Keratinocyte (primary cell): ENCODE measurements around the gene TTPAL.

Experiments used
- EZH2 ChIP-seq: IDR thresholded peaks from one replicate; pipeline ENCODE4 v1.6.1; 2012; ENCODE audit warnings: inconsistent platforms, mild to moderate bottlenecking, low read length, moderate library complexity
- TF ChIP-seq, protein P1 (sequence below), 3 experiments: IDR thresholded peaks in 1 of 3; conservative IDR thresholded peaks in 1 of 3; optimal IDR thresholded peaks in 1 of 3; 2 replicates in 2 of 3; 3 replicates in 1 of 3; pipeline versions ENCODE3 to v1.5.1; 2011; ENCODE audit warnings: low read length in 3 of 3, mild to moderate bottlenecking in 3 of 3, moderate library complexity in 2 of 3, control low read depth in 1 of 3, inconsistent platforms in 1 of 3; ENCODE audit not compliant: insufficient read depth in 2 of 3; ENCODE audit errors: extremely low read depth in 1 of 3

DNA sequence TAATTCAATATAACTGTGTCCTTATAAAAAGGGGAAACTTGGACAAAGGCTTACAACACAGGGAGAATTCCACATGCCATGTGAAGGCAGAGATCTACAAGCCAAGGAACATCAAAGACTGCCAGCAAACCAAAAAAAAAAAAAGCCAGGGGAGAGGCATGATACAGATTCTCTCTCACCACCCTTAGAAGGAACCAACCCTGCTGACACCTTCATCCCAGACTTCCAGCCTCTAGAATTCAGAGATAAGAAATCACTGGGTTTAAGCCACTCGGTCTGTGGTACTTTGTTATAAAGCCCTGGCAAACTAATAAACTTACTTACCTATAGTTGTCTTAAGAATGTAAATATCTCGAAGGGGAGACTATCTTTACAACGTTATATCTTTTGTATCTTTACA is 41.8 kb downstream of the TTPAL start:
- TF ChIP-seq, protein P1, sequence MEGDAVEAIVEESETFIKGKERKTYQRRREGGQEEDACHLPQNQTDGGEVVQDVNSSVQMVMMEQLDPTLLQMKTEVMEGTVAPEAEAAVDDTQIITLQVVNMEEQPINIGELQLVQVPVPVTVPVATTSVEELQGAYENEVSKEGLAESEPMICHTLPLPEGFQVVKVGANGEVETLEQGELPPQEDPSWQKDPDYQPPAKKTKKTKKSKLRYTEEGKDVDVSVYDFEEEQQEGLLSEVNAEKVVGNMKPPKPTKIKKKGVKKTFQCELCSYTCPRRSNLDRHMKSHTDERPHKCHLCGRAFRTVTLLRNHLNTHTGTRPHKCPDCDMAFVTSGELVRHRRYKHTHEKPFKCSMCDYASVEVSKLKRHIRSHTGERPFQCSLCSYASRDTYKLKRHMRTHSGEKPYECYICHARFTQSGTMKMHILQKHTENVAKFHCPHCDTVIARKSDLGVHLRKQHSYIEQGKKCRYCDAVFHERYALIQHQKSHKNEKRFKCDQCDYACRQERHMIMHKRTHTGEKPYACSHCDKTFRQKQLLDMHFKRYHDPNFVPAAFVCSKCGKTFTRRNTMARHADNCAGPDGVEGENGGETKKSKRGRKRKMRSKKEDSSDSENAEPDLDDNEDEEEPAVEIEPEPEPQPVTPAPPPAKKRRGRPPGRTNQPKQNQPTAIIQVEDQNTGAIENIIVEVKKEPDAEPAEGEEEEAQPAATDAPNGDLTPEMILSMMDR (optimal IDR thresholded peaks at IDR 0.05 in 1 of 3, IDR thresholded peaks at IDR 0.05 in 1 of 3, conservative IDR thresholded peaks at IDR 0.05 in 1 of 3; ENCODE audit: extremely low read depth in 1 of 3, insufficient read depth in 2 of 3, low read length in 3 of 3), result no peak
- no peak for TF ChIP-seq EZH2
